ENCODE results near the gene NEU2.
"Not testable (repeated sequence)": the region's sequence is repeated elsewhere in the genome, so short reads cannot be mapped to it uniquely, and the experiment has no call there.

Gene NEU2

DNA sequence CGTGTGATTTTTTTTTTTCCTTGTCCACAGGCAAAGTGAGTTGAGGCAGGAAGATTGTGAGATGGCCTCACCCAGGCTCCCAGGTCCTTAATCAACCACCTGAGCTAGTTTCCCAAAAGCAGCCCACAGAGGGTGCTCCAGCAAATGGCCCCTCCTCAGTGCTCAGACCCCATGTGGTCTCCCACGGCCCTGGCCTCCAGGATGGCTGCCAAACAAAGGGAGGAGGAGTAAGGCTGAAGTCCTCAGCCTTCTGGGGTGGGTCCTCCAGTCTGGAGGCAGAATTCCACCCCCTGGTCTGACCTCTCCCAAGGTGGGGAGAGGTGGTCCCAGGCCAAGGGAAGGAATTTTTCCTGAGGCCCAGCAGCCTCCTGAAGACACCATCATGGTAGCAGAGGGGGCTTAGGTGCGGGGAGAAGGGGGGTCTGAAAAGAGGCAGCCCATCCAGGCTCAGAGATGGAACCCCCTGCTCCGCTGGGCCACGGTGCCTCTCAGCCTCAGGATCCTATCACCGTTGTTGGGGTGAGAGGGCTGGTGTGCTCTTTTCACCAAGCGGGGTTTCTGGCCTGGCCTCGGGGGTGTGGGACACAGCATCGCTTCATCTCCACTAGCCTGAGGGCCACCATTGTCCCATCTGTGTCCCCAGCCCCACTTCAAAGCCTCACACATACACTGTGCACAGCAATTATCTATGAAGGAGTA is 21.8 kb upstream of the NEU2 start:
- DNase-seq (ENCODE audit: low read depth): no peak

DNA sequence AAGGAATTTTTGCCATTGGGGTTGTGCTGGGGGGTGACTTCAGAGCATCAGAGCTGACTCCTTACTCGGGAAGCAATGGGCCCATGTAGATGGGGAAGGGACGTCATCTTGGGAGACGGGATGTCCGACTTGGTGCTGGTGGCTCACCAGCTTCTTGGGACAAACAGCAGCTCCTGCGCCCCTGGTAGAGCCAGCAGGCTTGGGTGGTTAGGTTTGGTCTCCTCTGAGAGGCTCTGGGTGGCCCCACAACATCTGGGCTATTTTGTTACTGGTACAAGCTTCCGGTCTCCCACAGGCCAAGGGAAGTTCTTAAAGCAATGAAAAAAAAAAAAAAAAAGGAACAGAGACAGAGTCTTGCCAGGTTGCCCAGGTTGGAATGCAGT is 21.2 kb upstream of the NEU2 start:
- DNase-seq (ENCODE audit: low read depth): no peak

DNA sequence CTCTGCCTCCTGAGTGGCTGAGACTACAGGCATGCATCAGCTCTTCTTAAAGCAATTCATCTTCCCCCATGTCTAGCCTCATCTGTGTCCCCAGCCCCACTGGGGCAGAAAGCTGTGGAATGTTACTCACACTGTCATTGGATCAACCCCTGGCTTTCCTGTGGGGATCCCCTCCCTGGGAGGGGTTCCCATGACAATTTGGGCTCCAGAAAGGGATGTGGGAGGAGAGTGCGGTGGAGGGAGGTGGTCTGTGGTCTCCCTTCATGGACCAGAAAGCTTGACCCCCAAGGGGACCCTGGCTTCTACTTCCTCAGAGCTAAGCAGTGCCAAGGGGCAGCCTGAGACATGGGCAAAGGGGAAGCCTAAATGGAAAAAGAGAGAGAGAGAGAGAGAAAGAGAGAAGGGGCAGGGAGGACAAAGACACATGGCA is 20.8 kb upstream of the NEU2 start:
- no peak for DNase-seq (ENCODE audit: low read depth)

DNA sequence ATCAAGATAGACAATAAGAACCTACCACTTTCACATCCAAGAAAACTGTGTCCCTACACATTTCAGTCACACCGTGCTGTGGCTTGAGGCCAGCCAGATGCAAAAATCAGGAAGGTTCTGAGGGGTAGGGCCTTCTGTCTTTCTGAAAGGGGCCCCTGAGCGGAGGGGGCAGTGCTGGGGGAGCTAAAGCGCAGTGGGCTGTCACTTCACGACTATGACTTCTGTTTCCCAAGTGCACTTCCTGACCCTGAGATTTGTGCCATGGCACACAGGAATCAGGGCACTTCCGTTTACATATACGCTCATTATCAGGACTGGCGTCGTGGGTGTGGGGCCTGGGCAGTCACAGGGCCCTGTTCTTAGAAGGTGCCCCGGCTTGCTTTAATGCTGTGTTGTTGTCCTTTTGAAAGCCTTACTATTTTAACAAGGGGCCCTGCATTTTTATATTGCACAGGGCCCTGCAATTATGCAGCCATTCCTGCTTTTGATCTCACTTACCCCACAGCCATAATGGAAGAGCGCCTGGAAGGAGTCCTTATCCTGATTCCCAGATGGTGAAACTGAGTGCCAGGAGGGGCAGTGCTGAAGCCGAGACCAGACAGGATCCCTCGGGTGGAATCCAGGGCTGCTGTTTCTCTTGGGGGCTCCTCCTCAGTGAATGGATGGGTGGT is 20.0 kb upstream of the NEU2 start:
- no peak for DNase-seq (ENCODE audit: low read depth)

DNA sequence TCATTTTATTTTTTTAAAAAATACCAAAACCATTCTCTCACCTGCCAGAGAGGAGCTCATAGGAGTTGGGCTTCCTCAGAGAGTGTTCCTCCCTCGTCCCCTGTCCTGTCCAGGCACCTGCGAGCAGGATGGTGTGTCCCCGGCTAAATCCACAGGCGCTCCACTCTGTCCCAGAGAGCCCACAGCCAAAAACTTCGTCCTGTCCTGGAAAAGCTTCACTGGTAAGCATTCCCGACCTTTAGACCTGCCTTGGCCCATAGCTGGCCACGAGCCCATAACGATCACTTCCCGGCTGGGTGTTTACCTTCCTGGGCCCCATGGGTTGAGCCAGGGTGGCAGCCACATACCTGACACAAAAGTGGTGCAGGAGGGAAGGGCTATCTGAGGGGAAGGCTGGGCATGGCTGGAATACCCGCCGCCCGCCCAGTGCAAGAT is 19.4 kb upstream of the NEU2 start, which contains the start of gene NGEF:
NGEF (minus strand) TSS at position 230 of the 435 bp plus-strand sequence. CDS start 38,366 bp downstream, outside the sequence.
- DNase-seq (ENCODE audit: low read depth): no peak

DNA sequence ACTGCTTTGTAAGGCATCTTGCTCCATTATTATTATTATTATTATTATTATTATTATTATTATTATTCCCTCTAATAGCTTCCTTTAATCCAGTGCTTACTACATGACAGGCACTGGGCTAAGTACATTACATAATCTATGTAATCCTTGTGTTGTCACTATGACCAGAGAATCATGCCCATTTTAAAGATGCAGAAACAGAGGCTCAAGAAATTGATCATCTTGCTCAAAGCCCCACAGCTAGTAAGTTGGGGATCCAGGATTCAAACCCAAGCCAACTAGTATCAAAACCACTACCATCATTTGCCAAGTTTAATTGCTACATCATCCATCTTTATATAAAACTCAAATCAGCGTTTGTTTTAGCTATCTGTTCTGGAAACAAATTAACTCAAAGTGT is 18.8 kb upstream of the NEU2 start:
- DNase-seq (ENCODE audit: low read depth): no peak

DNA sequence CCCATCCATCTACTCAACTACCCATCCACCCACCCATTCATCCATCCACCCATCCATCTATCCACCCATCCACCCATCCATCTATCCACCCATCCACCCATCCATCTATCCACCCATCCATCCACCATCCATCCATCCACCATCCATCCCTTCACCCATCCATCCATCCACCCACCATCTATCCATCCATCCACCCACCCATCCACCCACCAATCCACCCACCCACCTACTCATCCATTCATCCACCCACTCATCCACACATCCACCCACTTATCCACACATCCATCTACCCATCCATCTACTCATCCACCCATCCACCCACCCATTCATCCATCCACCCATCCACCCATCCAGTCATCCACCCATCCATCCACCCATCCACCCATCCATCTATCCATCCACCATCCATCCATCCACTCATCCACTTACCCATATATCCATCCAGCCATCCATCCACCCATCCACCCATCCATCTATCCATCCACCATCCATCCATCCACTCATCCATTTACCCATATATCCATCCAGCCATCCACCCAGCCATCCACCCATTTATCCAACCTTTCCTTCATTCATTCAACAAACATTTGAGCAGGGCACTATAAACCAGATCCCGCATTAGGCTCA is 17.3 kb upstream of the NEU2 start:
- no peak for DNase-seq (ENCODE audit: low read depth)

DNA sequence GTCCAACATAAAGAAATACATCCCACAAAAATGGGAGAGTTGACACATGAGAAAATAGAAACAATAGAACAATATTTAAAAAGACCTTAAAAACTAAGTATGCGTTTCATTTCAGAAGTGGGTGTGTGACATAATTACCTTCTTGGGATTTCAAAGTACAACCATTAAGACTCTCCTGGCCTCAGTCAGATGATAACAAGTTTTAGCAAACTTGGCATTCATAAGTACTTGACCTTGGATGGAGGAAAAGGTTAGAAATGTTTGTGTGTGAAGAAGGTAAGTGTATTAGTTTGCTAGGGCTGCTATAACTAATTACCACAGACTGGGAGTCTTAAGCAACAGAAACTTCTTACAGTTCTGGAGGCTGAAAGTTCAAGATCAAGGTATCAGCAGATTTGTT is 14.5 kb upstream of the NEU2 start:
- DNase-seq (ENCODE audit: low read depth): no peak

DNA sequence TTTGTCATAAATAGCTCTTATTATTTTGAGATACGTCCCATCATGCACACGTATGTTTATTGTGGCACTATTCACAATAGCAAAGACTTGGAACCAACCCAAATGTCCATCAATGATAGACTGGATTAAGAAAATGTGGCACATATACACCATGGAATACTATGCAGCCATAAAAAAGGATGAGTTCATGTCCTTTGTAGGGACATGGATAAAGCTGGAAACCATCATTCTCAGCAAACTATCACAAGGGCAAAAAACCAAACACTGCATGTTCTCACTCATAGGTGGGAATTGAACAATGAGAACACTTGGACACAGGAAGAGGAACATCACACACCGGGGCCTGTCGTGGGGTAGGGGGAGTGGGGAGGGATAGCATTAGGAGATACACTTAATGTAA is 12.9 kb upstream of the NEU2 start:
- not testable (repeated sequence) for DNase-seq (ENCODE audit: low read depth)

DNA sequence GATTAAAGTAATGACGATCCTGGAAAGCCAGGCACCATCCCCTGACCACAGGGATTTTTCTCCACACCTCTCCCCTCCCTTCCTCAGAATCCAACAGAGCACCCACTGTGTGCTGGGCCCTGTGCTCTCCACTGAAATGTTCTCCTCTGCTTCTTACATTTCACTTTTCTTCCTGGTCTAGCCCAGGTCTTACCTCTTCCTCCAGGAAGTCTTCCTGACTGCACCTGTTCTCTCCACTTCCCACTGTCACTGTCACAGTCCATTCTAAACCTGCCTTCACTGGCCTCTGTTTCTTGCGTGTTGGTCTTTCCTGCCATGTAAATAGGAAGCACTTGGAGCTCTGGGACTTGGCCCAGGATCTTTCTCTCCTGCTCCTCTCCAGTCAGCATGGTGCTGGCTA is 12.0 kb upstream of the NEU2 start:
- no peak for DNase-seq (ENCODE audit: low read depth)

DNA sequence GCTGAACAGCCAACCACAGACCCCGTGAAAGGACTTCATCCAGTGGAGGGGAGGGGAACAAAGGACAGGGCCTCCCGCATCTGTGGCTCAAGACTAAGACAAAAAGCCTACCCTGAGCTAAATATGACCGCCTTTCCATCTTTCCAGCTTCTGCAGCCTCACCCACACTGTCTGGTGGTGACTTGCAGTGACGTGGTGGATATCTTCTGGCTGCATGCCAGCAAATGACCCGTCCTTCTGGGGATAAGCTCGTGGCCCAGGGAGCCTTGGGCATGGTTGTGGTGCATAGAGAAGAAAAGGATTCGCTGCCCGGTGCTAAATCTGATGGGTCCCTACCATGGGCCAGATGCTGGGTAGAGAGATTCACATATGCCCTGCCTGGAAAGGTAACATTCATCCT is 10.7 kb upstream of the NEU2 start:
- DNase-seq (ENCODE audit: low read depth): no peak

DNA sequence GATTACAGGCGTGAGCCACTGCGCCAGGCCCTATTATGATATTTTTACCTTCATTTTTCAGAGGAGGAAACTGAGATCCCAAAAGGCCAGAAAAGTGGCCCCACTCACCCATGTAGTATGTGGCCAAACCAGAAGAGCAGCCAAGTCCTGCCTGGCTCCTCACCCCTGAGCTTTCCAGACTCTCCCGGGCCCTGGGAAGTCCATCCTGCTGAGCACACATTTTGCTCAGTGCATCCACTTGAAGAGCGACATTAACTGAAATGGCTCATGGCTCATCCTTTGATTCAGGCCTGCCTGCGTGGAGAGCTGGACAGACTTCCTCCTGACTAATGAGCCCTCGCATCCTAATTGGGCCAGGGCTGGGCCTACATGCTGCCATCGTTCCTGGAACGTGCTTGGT is 9.9 kb upstream of the NEU2 start:
- no peak for DNase-seq (ENCODE audit: low read depth)

DNA sequence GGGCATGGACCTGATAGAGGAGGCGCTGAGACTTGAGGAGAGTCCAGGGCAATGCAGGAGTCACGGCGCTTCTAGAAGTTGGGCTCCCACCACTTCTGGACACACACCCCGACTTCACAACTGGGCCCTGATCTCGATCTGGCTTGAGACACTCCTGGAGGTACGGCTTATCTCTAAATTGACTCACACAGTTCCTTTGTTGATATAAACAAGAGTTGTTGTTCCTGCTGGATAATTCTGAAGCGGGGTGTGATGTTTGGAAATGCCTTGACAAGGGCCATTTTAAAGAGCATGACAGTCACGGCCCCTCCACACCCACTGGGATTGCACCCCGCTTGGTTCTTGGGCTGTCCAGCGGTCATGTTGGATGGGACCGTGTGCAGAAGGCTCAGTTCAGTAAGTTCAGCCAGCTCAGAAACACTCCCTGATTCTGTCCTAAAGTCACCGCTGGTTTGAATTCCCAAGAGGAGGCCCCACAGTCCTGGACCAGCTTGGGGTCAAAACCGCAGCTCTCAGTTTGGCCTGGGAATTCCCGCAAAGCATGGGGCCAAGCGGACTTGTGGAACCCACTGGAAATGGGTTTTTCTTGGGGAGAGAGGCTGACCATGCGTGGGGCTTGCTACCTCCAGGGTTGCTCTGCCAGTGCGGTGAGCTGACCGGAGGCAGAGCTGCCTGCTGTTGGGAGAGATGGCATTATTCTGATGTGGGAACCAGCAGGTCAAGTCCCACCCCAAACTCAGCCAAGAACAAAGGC is 9.3 kb upstream of the NEU2 start:
- no peak for DNase-seq (ENCODE audit: low read depth)

DNA sequence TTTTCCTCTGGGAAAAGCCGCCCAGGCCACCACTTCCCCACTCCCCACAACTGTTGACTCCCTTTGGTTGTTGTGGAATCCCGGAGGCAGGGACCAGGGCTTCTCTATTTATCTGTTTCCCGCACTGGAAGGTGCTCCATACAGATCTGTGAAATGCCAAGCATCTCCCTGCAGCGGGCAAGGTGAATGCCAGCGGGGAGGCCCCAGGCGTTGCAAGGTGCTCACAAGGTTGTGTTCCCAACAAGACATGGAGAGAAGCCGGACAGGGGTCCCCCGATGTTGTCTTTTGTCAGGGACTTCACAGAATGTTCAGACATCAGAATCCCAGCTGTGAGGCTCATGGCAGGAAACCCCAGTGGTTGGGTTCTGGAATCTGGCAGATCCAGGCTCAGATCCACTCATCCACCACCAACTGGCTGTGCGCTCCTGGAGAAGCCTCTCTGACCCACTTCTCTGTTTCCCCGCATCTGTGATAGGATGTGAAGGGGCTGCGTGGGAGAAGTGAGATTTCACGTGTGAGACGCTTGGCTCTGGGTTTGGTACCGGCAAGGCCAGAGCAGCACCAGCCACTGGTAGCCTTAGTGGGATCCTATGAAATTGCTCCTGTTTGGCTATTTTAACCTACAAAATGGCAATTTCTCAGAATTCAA is 8.6 kb upstream of the NEU2 start:
- no peak for DNase-seq (ENCODE audit: low read depth)

DNA sequence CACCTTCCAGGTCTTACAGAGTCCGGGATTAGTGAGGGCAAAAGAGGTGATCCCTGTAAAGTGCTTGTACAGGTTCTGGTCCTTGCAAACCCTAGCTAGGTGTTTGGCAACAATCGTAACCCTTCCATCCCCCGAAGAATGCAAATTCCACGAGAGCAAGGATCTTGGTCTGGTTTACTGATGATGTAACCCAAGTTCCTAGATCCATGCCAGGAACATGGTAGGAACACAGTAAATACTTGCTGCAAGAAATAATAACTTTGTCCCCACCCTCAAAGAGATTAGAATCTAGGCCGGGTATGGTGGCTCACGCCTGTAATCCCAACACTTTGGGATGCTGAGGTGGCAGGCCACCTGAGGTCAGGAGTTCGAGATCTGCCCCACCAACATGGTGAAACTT is 6.8 kb upstream of the NEU2 start:
- DNase-seq (ENCODE audit: low read depth): no peak

DNA sequence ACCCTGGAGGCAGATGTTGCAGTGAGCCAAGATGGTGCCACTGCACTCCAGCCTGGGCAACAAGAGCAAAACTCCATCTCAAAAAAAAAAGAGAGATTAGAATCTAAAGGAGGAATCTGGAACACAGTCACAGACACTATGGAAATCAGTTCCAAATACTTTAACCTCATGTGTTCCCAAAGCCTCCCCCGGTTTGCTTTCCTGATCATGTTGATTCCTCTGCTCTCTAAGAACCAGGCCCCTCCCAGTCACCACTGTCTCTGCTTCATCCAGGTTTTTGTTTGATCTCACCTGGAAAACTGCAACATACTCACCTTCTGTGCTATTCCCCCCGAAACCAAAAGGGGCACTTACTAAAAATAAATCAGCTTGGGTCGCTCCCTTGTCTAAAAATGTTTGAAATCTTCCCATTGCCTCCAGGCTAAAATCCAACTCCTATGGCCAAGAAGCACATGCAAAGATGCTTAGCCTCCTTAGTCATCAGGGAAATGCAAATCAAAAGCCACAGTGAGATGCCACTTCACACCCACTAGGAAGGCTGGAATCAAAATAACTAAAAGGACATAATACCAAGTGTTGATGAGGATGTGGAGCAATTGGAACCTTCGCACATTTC is 6.2 kb upstream of the NEU2 start:
- no peak for DNase-seq (ENCODE audit: low read depth)

DNA sequence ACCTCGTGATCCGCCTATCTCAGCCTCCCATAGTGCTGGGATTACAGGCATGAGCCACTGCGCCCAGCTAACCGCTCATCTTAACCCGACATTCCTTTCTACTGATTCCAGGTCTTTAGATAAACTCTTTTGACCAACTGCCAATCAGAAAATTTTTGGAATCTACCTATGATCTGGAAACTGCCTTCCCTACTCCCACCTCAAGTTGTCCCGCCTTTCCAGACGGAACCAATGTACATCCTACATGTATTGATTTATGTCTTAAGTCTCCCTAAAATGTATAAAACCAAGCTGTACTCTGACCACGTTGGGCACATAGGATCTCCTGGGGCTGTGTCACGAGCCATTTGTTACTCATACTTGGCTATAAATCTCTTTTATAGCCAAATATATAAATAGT is 3.2 kb upstream of the NEU2 start:
- no peak for DNase-seq (ENCODE audit: low read depth)

DNA sequence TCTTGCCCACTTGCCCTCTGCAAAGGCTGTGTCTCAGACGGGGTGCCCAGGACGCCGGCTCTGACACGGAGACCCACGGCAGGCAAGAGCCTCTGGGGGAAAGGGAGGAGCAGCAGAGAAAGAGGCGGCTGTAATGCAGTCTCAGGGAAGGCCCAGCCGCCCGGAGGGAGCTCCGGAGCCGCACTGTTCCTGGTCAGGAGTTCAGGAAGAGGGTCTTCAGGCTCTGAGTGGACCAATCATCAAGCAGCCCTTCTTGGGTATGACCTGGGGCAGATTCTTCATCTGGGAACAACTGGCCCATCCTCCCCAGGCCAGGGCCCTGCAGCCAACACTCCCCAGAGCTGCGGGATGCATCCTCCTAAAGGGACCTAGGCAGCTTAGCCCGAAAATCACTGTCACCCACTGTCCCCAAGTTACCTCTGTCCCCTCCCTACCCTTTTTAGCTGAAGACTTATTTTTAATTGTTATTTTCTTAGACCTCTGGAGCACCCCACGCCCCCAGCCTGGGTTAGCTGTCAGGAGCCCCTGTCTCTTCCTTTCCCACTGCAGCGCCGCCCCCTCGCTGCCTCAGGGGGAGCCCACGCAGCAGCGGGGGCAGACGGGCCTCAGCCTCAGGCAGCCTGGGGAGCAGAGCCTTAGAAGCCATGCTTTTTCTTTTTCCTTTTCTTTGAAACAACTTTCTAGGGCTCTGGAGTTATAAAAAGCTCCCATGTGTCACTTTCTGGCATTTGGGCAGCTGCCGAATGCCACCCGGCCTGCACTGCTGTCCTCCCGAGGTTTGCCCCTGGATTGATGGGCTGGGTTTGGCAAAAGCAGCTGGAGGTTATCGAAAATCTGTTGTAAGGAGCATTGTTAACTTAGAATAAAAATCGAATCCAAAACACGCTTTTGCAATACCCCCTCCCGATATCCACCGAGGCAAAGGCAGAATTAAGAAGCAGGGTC is 644 bp upstream of the NEU2 start:
- no peak for DNase-seq (ENCODE audit: low read depth)

DNA sequence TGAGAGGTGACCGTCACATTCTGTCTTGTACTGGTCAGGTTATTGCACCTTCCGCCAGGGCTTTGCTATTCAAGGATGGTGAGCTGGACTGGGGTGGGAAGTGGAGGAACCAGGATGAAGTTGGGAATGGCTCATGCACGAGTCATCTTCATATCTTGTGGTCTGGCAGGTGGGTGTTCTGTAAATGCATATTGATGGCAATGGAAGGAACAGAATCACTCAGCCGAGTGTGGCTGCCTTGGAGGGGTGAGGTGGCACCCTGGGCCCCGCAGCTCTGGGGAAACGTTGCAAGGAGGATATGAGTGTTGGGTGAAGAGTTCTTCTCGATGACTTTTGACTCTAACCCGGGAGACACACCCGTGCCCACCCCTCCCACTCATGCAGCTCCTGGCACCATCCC is 1.2 kb downstream of the NEU2 start:
- no peak for DNase-seq (ENCODE audit: low read depth)

DNA sequence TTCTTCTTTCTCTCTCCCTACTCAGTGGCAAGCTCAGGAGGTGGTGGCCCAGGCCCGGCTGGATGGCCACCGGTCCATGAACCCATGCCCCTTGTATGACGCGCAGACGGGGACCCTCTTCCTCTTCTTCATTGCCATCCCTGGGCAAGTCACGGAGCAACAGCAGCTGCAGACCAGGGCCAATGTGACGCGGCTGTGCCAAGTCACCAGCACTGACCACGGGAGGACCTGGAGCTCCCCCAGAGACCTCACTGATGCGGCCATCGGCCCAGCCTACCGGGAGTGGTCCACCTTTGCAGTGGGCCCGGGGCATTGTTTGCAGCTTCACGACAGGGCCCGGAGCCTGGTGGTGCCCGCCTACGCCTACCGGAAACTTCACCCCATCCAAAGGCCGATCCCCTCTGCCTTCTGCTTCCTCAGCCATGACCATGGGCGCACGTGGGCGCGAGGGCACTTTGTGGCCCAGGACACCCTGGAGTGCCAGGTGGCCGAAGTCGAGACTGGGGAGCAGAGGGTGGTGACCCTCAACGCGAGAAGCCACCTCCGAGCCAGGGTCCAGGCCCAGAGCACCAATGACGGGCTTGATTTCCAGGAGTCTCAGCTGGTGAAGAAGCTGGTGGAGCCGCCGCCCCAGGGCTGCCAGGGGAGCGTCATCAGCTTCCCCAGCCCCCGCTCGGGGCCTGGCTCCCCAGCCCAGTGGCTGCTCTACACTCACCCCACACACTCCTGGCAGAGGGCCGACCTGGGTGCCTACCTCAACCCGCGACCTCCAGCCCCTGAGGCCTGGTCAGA is 1.8 kb downstream of the NEU2 start:
- no peak for DNase-seq (ENCODE audit: low read depth)

All from stimulated activated CD8-positive, alpha-beta memory T cell treated with anti-CD3 and anti-CD28 coated beads, Interleukin-4, amount 100 ng/mL, for 24 hours (primary cell).